ENCODE results near the gene NMT2. TPM values are rescaled to one million over a fixed set of nuclear protein-coding genes. Genes with fewer than 3 reads are reported as not detected.

Gene NMT2
- total and polyA plus RNA-seq, 4 donors = 33.2 to 43.1 (median 35.9) TPM

DNA sequence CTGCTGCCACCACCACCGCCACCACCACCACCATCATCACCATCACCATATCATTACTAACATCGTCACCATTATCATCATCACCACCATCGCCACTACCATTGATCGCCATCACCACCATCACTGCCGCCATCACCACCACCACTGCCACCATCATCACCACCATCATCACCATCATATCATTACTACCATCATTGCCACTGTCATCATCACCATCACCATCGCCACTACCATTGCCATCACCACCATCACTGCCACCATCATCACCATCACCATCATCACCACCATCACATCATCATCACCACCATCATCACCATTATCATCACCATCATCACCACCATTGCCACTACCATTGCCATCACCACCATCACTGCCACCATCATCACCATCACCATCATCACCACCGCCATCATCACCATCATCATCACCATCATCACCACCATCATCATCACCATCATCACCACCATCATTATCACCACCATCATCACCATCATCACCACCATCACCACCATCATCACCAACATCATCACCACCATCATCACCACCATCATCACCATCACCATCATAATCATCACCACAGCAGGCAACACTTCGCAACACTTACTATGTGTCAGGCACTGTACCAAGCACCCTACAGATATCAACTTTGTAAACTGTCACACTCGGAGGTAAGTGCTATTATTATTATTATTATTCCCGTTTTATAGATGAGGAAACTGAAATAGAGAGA lies 19.3 kb downstream of the NMT2 start:
- H3K36me3 ChIP-seq (ENCODE audit: control insufficient read depth, insufficient read depth, low read length) = no peaks in the 10 kb centered on the region
- H3K4me3 ChIP-seq (ENCODE audit: low read depth, low read length) = no peak overlapping the region
- no peak for DNase-seq (ENCODE audit: low read depth in 4 of 6, low spot score in 6 of 6)
- no peaks in the 10 kb centered on the region for H3K27me3 ChIP-seq (ENCODE audit: control insufficient read depth, insufficient read depth, low read length)
- H3K4me1 ChIP-seq (ENCODE audit: control insufficient read depth, insufficient read depth, low read length) = no peaks in the 10 kb centered on the region
- H3K27ac ChIP-seq (ENCODE audit: low read depth, low read length) = no peak overlapping the region
- WGBS (ENCODE audit: insufficient coverage) = 94% methylated on average over 7 of the region's 10 CpGs
- no peaks in the 10 kb centered on the region for H3K9me3 ChIP-seq (ENCODE audit: control insufficient read depth, insufficient read depth, low read length)

DNA sequence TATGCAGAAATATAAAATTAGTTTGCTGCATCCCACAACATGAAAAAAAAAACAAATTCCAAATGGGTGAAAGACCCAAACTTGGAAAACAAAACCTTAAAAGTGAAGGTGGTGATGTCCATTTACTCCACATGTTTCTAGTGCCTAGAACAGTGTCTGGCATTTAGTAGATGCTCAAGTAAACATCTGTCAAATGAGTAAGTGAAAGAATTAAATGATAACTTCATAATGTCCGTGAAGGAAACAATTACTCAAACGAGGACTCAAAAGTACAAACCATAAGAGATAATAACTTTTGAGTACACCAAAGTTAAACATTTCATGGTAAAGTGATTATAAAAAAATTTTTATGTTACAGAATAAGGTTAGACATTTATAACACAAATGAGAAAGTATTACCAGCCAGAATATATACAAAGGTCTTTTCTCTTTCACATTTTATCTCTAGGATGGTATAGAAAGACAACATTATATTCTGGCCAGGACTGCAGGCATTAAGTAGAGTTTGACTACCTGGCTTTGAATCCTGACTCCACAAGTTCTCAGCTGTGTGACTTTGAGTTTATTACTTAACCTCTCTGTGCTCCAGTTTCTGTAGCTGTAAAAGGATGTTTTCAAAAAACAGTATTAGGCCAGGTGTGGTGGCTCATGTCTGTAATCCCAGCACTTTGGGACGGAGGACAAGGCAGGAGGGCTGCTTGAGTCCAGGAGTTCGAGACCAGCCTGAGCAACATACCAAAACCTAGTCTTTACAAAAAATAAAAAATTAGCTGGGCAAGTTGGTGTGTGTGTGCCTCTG lies 20.7 kb downstream of the NMT2 start:
- Histone ChIP-seq H3K4me1 (ENCODE audit: control insufficient read depth, insufficient read depth, low read length) (no peaks in the 10 kb centered on the region), H3K4me3 (ENCODE audit: low read depth, low read length) (no peak overlapping the region), H3K27me3 (ENCODE audit: control insufficient read depth, insufficient read depth, low read length) (no peaks in the 10 kb centered on the region), H3K27ac (ENCODE audit: low read depth, low read length) (no peak overlapping the region), H3K36me3 (ENCODE audit: control insufficient read depth, insufficient read depth, low read length) (no peaks in the 10 kb centered on the region), H3K9me3 (ENCODE audit: control insufficient read depth, insufficient read depth, low read length) (no peaks in the 10 kb centered on the region)
- DNase-seq (ENCODE audit: low read depth in 4 of 6, low spot score in 6 of 6) = no peak
- WGBS (ENCODE audit: insufficient coverage) = no CpG with 5 or more reads among the region's 4 CpGs

DNA sequence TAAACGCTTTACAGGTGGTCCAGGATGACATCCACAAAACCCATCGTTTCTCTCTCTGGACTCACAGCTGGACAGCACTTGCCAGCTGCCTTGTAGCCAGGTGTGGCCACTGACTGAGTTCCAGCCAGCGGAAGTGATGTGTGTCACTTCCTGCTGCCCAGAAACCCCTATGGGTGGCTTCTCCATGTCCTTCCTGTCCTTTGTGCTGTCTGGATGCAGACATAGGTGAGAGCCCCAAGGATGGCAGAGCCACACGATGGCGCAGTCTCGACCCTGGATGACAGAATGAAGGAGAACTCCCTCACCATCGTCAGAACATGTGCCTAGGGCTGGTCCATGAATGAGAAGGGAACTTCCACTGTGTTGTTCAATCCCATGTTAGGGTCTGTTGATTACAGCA lies 22.1 kb downstream of the NMT2 start:
- Histone ChIP-seq H3K27ac (ENCODE audit: low read depth, low read length) (no peak overlapping the region), H3K4me1 (ENCODE audit: control insufficient read depth, insufficient read depth, low read length) (peaks cover 4% of the 10 kb centered on the region), H3K36me3 (ENCODE audit: control insufficient read depth, insufficient read depth, low read length) (no peaks in the 10 kb centered on the region), H3K4me3 (ENCODE audit: low read depth, low read length) (no peak overlapping the region), H3K27me3 (ENCODE audit: control insufficient read depth, insufficient read depth, low read length) (no peaks in the 10 kb centered on the region), H3K9me3 (ENCODE audit: control insufficient read depth, insufficient read depth, low read length) (no peaks in the 10 kb centered on the region)
- 81% methylated on average over 7 of the region's 7 CpGs for WGBS (ENCODE audit: insufficient coverage)
- no peak for DNase-seq (ENCODE audit: low read depth in 4 of 6, low spot score in 6 of 6)

DNA sequence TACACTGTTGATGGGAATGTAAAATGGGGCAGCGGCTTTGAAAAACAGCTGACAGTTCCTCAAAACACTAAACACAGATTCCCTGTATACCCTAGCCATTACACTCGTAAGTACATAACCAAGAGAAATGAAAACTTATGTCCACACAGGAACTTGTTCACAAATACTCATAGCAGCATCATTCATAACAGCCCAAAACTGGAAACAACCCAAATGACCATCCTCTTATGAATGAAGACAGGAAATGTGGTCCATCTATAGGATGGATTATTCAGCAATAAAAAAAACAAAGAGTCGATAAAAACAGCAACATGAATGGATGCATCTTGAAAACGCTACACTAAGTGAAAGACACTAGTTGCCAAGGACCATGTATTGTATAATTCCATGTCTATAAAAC lies 23.7 kb downstream of the NMT2 start:
- no peak for DNase-seq (ENCODE audit: low read depth in 4 of 6, low spot score in 6 of 6)
- Histone ChIP-seq H3K4me1 (ENCODE audit: control insufficient read depth, insufficient read depth, low read length) (peaks cover 10% of the 10 kb centered on the region), H3K27me3 (ENCODE audit: control insufficient read depth, insufficient read depth, low read length) (no peaks in the 10 kb centered on the region), H3K4me3 (ENCODE audit: low read depth, low read length) (no peak overlapping the region), H3K36me3 (ENCODE audit: control insufficient read depth, insufficient read depth, low read length) (no peaks in the 10 kb centered on the region), H3K27ac (ENCODE audit: low read depth, low read length) (no peak overlapping the region), H3K9me3 (ENCODE audit: control insufficient read depth, insufficient read depth, low read length) (no peaks in the 10 kb centered on the region)
- WGBS (ENCODE audit: insufficient coverage) = no CpG with 5 or more reads among the region's 4 CpGs

DNA sequence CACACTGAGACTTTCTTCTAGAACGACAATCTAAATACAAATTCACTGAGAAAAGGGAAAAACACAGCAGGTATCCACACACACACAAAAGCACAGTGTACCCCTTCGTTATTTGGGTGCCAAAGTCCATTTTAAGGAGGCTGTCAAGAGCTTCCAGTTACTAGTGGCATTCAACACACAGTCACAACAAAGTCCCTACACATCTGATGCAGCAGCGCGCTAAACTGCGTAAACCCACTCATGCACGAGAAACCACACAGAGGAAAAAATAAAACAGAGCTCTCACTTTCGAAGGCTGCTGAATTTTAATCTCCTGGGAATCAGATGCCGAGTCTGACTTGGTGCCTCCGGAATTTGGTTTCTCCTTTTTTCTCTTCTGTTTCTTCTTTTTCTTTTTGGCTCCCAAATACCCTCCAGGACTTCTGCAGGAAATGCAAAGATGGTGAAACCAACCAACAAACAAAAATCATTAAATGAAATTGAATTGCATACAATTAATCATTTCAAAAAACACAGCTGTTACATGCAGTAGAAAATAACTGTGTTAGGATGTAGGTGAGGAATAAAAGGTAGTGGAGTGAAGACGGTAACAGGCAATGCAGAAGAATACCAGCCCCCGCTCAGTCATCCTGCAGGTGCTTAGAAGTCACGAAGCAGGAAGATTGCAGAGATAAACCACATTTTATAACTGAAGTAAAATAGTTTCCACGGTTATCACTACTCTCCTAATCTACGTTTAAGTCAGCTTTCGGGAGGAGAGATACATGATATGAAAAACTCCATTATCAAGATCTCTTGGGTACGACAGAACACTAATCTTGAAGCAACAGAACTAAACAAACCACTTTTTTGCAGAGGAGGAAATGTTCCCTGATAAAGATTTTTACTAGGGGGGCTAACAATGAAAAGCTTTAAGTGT lies 27.1 kb downstream of the NMT2 start:
- H3K27me3 ChIP-seq (ENCODE audit: control insufficient read depth, insufficient read depth, low read length) = no peaks in the 10 kb centered on the region
- H3K9me3 ChIP-seq (ENCODE audit: control insufficient read depth, insufficient read depth, low read length) = no peaks in the 10 kb centered on the region
- H3K4me3 ChIP-seq (ENCODE audit: low read depth, low read length) = no peak overlapping the region
- WGBS (ENCODE audit: insufficient coverage) = 17% methylated on average over 9 of the region's 16 CpGs
- peak overlapping the region; percentile 22 for H3K27ac ChIP-seq (ENCODE audit: low read depth, low read length)
- no peaks in the 10 kb centered on the region for H3K36me3 ChIP-seq (ENCODE audit: control insufficient read depth, insufficient read depth, low read length)
- peaks cover 10% of the 10 kb centered on the region for H3K4me1 ChIP-seq (ENCODE audit: control insufficient read depth, insufficient read depth, low read length)
- peak; percentile 7 to 81 (median 32) for DNase-seq (ENCODE audit: low read depth in 4 of 6, low spot score in 6 of 6)

DNA sequence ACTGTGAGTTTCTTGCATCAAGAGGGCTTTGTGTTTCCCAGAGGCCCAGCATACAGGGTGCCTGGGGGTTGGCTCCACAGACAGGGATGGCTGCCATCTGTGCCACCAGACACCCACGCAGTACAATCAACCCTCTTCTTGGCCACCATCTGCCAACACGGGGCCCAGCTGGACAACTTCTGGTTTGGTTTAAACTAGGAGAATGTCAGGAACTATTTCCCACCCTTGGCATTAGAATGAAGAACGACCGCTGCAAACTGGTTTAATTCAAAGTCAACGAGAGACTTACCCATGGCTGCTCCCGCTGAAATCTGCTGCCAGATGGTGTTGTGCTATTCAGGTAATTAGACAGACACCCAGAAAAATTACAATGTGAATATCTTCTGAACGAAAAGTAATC lies 27.8 kb downstream of the NMT2 start:
- Histone ChIP-seq H3K36me3 (ENCODE audit: control insufficient read depth, insufficient read depth, low read length) (peaks cover 5% of the 10 kb centered on the region), H3K27me3 (ENCODE audit: control insufficient read depth, insufficient read depth, low read length) (no peaks in the 10 kb centered on the region), H3K4me1 (ENCODE audit: control insufficient read depth, insufficient read depth, low read length) (peaks cover 10% of the 10 kb centered on the region), H3K27ac (ENCODE audit: low read depth, low read length) (peak overlapping the region; percentile 22), H3K9me3 (ENCODE audit: control insufficient read depth, insufficient read depth, low read length) (no peaks in the 10 kb centered on the region), H3K4me3 (ENCODE audit: low read depth, low read length) (no peak overlapping the region)
- no CpG with 5 or more reads among the region's 7 CpGs for WGBS (ENCODE audit: insufficient coverage)
- DNase-seq (ENCODE audit: low read depth in 4 of 6, low spot score in 6 of 6) = peak; percentile 24 to 84 (median 27)

DNA sequence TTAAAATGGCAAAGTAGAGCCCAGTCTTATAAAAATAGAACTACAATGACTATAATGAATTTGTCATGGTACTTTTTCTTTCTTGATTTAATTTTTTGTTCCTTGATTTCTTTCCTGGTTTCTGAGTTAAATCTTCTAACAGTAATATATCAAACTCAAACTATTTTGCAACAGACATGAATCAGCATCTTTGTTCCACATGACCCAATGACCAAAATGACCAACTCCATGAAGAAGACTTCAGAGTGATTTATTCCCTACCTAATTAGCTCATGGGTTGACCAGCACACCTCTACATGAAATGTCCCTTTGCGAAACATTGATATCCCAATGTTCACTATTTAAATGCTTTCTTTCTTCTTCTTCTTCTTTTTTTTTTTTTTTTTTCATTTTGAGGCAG lies 30.9 kb downstream of the NMT2 start:
- H3K4me1 ChIP-seq (ENCODE audit: control insufficient read depth, insufficient read depth, low read length) = peaks cover 10% of the 10 kb centered on the region
- H3K27me3 ChIP-seq (ENCODE audit: control insufficient read depth, insufficient read depth, low read length) = no peaks in the 10 kb centered on the region
- no peak overlapping the region for H3K4me3 ChIP-seq (ENCODE audit: low read depth, low read length)
- H3K27ac ChIP-seq (ENCODE audit: low read depth, low read length) = no peak overlapping the region
- WGBS (ENCODE audit: insufficient coverage) = 100% methylated on average over 1 of the region's 1 CpG
- H3K36me3 ChIP-seq (ENCODE audit: control insufficient read depth, insufficient read depth, low read length) = peaks cover 21% of the 10 kb centered on the region
- no peaks in the 10 kb centered on the region for H3K9me3 ChIP-seq (ENCODE audit: control insufficient read depth, insufficient read depth, low read length)
- DNase-seq (ENCODE audit: low read depth in 4 of 6, low spot score in 6 of 6) = no peak

DNA sequence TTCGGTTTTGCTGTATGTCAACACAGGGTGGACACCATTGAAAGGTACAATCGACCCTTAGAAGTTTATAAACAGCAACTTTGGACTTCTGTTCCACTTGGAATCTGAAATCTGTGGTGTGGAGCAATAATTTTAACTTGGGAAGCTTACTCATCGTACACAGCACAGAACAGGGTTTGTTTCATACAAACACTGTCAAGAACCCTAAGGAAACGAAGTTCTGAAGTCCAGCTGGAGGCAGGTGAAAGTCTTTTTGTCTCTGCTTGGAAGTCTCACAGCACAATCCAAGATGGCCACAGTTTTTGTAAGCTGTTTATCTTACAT lies 31.5 kb downstream of the NMT2 start:
- peaks cover 6% of the 10 kb centered on the region for H3K4me1 ChIP-seq (ENCODE audit: control insufficient read depth, insufficient read depth, low read length)
- WGBS (ENCODE audit: insufficient coverage) = 100% methylated on average over 2 of the region's 4 CpGs
- H3K9me3 ChIP-seq (ENCODE audit: control insufficient read depth, insufficient read depth, low read length) = no peaks in the 10 kb centered on the region
- no peak overlapping the region for H3K27ac ChIP-seq (ENCODE audit: low read depth, low read length)
- DNase-seq (ENCODE audit: low read depth in 4 of 6, low spot score in 6 of 6) = no peak
- no peaks in the 10 kb centered on the region for H3K27me3 ChIP-seq (ENCODE audit: control insufficient read depth, insufficient read depth, low read length)
- peaks cover 22% of the 10 kb centered on the region for H3K36me3 ChIP-seq (ENCODE audit: control insufficient read depth, insufficient read depth, low read length)
- no peak overlapping the region for H3K4me3 ChIP-seq (ENCODE audit: low read depth, low read length)

DNA sequence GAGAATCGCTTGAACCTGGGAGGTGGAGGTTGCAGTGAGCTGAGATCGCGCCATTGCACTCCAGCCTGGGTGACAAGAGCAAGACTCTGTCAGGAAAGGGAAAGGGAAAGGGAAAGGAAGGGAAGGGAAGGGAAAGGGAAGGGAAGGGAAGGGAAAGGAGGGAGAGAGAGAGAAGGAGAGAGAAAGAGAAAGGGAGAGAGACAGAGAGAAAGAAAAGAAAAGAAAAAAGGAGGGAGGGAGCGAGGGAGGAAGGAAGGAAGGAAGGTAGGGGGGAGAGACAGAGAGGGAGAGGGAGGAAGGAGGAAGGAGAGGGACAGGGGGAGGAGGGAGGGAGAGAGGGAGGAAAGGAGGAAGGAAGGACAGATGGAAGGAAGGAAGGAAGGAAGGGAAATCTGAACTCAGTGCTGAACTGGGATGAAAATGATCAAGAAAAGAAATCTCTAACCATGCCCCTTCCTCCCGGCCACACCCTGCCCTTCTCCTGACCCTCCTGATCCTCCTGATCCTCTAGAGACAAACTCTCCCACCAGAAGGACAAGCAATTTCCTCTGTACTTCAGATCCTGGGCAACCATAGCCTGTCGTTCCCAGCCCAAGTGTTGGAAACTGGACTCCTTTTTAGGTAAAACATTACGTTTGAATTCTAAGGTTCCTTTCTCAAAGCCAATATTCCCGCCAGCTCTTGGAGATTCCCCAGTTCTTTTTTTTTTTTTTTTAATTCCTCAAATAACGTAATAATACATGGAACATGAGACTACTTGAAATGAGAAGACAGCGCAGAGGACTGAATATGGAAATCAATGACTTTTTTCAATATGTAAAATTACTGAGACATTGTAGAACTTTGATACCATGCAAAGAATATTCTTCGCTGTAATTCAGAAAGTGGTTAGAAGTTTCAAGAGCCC lies 32.1 kb downstream of the NMT2 start:
- H3K4me1 ChIP-seq (ENCODE audit: control insufficient read depth, insufficient read depth, low read length) = peaks cover 6% of the 10 kb centered on the region

More for the DNA sequence above, 32.1 kb downstream of the NMT2 start:
- Histone ChIP-seq H3K9me3 (ENCODE audit: control insufficient read depth, insufficient read depth, low read length) (no peaks in the 10 kb centered on the region), H3K27ac (ENCODE audit: low read depth, low read length) (no peak overlapping the region), H3K27me3 (ENCODE audit: control insufficient read depth, insufficient read depth, low read length) (no peaks in the 10 kb centered on the region), H3K36me3 (ENCODE audit: control insufficient read depth, insufficient read depth, low read length) (peaks cover 28% of the 10 kb centered on the region), H3K4me3 (ENCODE audit: low read depth, low read length) (no peak overlapping the region)
- no peak for DNase-seq (ENCODE audit: low read depth in 4 of 6, low spot score in 6 of 6)
- WGBS (ENCODE audit: insufficient coverage) = 92% methylated on average over 7 of the region's 11 CpGs

All from spinal cord (tissue), 10 donors.